ENCODE measurements around the gene FBXO48.

DNA sequence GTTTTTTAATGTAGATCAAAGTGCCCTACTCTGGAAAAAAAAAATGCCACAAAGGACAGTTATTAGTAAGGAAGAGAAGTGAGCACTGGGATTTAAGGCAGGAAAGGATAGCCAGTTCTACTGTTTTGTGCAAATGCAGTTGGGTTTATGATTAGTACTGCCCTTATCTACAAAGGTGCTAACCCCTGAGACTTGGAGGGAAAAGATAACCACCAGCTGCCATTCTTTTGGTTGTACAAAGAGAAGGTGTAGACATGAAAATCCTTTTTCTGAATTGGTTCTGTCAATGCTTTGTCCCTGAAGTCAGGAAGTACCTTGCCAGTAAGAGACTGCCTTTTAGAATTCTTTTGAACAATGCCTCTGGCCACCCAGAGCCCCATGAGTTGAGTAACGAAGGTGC, 11.6 kb upstream of the FBXO48 start:
- TF ChIP-seq, protein P1, sequence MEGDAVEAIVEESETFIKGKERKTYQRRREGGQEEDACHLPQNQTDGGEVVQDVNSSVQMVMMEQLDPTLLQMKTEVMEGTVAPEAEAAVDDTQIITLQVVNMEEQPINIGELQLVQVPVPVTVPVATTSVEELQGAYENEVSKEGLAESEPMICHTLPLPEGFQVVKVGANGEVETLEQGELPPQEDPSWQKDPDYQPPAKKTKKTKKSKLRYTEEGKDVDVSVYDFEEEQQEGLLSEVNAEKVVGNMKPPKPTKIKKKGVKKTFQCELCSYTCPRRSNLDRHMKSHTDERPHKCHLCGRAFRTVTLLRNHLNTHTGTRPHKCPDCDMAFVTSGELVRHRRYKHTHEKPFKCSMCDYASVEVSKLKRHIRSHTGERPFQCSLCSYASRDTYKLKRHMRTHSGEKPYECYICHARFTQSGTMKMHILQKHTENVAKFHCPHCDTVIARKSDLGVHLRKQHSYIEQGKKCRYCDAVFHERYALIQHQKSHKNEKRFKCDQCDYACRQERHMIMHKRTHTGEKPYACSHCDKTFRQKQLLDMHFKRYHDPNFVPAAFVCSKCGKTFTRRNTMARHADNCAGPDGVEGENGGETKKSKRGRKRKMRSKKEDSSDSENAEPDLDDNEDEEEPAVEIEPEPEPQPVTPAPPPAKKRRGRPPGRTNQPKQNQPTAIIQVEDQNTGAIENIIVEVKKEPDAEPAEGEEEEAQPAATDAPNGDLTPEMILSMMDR (optimal IDR thresholded peaks at IDR 0.05 in 1 of 3, IDR thresholded peaks at IDR 0.05 in 1 of 3, conservative IDR thresholded peaks at IDR 0.05 in 1 of 3; ENCODE audit: extremely low read depth in 1 of 3, insufficient read depth in 2 of 3, low read length in 3 of 3), result no peak
- no peak for TF ChIP-seq EZH2 (IDR thresholded peaks at IDR 0.05; ENCODE audit: low read length)
